ENCODE measurements around the gene VMP1.

GRCh38 chr17:59666235-59666634 lies 41.2 kb upstream of the VMP1 start:
- TF ChIP-seq RFX5 (IDR thresholded peaks at IDR 0.05) (no peak), ESRRA (IDR thresholded peaks at IDR 0.05; ENCODE audit: borderline replicate concordance, low read length) (no peak), CTCF (IDR thresholded peaks at IDR 0.05) (no peak), RCOR1 (IDR thresholded peaks at IDR 0.05; ENCODE audit: low read depth, low read length) (no peak), MAX (IDR thresholded peaks at IDR 0.05) (no peak), EP300 (IDR thresholded peaks at IDR 0.05) (no peak)
